CD4-positive, alpha-beta T cell treated with Interleukin-6 for 4 hours (primary cell): ENCODE measurements around the gene FGD5.
"Not testable (repeated sequence)": the region's sequence is repeated elsewhere in the genome, so short reads cannot be mapped to it uniquely, and the experiment has no call there.

Experiments
- DNase-seq: peaks from one replicate; pipeline ENCODE4 v3.0.0-alpha.2; 2020; ENCODE audit warnings: mixed read lengths

Gene FGD5

DNA sequence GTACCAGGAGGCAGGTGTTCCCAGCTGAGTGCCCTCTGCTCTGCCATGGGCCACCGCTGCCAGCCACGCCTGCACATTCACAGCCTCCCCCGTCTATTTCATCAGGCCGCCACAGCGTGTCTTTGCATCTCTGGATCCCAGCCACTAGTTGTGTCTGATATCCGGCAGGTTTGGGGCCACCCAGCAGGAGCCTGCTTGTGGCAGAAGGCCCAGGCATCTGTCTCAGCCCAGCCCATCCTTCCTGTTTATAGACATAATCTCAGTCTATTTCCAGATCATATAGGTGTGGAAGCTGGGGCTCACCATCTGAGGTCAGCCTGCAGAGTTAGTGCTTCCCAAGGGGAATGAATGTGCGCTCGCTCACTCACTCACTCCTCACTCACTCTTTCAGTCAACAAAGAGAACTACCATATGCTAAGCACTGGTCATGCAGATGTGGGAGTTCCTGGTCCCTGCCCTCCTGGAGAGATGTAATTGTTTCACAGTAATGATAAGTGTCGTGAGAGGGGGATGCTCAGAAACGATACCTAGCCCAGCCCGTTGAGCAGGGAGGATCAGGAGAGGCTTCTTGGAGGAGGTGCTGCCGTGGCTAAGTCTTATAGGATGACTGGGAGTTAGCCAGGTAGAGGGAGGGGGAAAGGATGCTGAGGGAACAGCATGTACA lies 60.6 kb downstream of the FGD5 start:
- DNase-seq = peak; percentile 70

DNA sequence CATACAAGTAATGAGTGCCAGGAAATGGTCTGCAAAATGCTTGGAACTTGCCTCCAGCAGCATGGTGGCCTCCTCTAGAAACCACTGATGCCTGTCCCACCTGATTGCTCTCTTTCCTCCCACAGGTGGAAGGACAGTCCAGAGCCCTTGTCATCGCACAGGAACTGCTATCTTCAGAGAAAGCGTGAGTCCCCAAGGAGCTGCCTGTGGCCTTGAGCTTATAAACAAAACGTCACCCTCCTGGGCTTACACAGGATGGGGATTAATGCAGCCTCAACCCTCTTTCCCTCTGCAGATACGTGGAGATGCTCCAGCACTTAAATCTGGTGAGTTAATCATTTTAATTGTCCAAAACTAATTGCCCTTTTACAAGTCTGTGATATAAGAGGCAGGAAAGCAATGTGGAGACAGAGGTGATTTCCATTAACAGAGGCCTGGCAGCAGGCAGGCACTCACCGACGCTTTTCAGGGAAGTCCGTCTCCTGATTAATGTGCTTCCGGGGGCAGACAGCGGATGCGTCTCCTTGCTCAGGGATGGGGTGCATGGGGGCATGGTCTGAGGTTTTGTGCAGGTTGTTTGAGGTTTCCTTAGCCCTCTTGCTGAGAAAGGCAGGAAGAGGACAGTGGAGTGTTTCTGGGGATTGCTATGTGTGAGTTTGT lies 61.8 kb downstream of the FGD5 start:
- DNase-seq = peak; percentile 20

DNA sequence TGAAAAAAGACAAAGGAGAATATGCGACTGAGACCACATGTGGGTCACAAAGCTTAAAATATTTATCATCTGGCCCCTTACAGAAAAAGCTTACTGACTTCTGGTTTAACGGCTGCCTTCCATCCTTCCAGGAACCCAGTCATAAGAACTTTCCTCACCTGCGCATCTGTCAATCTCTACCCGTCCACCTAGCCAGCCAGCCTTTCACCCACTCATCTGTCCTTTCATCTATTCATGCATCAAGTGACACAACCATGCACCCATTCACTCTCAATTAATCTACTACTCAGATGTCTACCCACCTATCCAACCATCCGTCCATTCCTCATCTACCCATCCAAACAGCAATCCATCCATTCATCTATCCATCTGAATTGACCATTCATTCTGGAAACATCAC lies 64.5 kb downstream of the FGD5 start:
- DNase-seq = no peak

DNA sequence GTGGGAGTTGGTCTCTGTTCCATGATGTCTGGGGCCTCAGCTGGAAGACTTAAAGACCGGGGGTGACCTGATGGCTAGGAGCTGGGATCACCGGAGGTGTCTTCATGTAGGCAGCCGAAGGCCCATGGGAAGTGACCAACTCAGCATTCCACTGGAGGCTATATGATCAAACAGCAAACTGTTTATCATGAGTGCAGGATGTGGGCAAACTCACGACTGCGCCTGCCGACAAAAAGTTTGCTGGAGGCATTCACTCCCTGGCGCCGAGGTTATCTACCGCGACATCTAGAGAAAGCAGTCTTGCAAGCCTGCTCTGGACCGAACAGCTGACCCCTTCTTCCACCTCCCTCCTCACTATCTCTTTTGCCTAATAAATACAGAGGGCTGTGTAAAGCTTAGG lies 65.9 kb downstream of the FGD5 start:
- DNase-seq = peak; percentile 68

DNA sequence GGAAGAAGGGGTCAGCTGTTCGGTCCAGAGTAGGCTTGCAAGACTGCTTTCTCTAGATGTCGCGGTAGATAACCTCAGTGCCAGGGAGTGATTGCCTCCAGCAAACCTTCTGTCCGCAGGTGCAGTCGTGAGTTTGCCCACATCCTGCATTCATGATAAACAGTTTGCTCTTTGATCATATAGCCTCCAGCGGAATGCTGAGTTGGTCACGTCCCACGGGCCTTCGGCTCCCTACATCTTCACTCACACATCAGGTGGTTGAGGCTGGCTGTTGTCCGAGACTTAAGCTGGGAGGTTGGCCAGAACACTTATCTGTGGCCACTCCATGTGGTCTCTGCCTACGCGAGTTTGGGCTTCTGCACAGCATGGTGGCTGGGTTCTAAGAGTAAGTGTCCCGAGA lies 66.5 kb downstream of the FGD5 start:
- DNase-seq = peak; percentile 58

DNA sequence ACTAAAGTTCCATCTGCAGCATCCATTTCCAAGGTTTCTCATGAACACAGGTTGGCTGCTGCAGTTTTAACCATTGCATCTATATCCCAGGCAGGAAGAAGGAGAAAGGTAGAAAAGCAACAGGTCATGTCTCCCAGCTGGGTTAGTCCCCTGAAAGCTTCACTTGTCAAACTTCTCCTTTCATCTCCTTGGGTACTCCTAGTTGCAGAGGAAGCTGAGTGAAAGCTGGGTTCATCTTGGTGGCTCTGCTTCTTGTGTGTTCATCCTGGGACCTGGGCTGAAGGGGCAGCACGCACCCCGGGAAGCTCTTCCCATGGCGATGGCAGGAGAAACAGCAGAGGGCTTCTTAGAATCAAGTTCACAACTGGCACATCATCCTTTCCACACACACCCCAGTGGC lies 67.3 kb downstream of the FGD5 start:
- DNase-seq = no peak

DNA sequence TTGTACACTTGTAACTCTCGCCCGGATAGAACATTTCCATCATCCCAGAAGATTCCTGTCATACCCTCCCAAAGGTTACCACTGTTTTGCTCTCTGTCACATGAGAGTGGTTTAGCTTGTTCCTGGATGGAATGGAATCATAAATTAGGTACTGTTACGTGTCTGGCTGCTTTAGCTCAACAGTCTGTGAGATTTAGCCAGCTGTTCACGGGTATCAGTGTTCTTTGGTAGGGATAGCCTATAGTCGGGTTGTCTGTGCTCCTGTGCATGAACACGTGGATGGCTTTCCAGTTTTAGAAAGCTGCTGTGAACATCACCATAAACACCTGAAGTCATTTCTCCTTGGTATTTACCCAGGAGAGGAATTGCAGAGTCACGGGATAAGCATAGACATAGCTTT lies 70.4 kb downstream of the FGD5 start:
- DNase-seq = no peak

DNA sequence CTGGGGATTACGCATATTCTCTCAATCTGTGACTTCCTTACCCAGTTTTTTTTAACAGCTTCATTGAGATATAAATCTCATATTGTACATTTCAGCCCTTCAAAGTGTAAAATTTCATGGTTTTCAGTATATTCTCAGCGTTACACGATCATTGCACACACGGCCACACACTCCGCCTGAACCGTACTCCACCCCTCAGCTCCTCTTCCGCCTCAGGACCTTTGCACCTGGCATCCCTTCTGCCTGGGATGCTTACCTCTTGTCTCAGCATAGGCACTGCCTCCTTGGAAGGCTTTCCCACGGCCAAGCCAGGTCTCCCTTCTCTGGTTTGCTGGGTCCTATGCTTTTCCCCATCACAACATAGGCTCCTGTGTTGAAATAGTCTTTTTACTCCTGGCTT lies 71.2 kb downstream of the FGD5 start:
- no peak for DNase-seq

DNA sequence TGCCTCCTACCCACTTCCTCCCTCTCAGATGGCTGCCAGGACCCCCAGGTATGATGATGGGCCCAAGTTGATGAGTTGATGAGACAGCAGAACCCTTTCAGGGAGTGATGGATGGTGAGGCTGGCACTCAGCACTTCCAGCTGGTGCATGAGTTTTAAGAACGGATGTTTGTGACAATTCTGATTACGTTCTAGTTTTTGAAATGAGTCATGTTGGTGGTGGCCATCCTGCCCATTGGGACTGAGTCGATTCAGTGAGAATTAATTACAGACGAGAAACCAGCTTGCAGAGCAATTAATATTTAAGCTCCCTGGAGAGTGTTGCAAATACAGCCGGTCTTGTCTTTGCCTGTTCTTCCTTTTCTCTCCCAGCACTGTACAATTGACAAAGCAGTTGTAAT lies 71.7 kb downstream of the FGD5 start:
- peak; percentile 30 for DNase-seq

DNA sequence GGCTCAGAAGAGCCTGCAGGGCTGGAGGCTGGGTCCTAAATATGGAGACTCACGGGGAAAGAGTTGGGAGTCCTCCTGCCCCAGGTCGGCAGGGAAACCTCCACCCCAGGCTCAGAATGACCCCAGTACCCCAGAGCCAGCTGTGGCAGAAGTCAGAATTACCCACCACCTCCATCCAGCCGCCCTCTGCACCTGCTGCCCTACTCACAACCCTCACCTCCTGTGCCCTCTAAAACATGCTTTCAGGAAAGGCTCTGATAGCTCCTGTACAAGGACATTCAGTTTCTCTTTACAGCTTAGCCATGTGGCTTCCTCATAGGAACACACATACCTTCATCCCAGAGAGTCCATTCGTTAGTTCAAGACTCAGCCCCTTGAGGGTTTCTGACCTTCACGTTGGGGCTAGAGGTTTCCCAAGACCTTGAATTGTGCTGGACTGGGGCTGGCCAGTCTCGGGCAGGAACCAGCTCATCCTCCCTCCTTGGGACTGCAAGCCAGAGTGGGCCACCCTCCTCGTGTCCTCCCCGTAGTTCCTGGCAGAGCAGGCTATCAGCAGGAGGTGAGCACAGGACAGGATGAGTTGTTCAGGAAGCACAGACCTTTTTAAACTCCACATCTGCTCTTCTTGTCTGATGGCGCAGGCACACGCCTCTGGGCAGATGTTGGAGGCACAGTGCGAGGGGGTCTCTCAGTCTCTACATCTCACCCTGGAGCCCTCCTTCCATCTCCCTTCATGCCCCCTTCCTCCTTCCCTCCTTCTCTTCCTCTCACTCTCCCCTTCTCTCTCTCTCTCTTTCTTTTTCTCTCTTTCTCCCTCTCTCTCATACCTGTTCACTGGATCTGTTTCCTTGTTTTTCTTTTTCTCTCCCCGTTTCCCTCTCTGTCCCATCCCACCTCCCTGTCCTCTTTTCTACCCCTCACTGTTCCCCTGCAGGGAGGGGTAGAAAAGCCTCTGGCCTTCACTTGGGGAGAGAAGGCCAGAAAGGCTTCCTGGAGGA lies 72.7 kb downstream of the FGD5 start:
- no peak for DNase-seq

DNA sequence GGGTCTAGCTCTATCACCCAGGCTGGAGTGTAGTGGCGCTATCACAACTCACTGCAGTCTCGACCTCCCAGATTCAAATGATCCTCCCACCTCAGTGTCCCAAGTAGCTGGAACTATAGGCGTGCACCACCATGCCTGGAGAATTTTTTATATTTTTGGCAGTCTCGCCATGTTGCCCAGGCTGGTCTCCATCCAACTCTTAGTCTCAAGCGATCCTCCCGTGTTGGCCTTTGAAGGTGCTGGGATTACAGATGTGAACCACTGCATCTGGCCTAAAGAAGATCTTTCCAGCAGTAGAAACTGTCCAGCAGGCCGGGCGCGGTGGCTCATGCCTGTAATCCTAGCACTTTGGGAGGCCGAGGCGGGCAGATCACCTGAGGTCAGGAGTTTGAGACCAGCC lies 73.5 kb downstream of the FGD5 start:
- no peak for DNase-seq

DNA sequence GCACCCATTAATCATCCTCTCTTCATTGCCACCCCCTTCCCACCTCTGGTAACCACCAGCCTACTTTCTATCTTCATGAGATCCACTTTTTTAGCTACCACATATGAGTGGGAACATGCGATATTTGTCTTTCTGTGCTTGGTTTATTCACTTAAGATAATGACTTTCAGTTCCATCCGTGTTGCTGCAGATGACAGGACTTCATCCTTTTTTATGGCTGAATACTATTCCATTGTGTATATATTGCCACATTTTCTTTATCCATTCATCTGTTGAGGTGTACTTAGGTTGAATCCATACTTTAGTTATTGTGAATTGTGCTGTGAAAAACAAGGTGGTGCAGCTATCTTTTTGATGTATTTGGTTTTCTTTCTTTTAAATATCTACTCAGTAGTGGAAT lies 75.3 kb downstream of the FGD5 start:
- no peak for DNase-seq

DNA sequence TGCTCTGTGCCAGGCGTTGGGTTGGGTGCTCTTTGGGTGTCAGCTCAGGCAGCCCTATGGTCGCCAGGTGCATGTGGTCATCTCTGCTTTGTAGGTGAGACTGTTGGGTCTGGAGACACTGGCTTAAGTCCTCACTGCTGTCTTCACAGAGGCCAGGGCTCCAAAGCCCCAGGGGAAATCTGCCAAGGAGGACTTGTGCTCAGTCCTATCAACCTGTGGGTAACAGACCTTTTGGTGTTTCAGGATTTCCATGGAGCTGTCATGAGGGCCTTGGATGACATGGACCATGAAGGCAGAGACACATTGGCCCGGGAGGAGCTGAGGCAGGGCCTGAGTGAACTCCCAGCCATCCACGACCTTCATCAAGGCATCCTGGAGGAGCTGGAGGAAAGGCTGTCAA lies 78.5 kb downstream of the FGD5 start:
- DNase-seq = no peak

DNA sequence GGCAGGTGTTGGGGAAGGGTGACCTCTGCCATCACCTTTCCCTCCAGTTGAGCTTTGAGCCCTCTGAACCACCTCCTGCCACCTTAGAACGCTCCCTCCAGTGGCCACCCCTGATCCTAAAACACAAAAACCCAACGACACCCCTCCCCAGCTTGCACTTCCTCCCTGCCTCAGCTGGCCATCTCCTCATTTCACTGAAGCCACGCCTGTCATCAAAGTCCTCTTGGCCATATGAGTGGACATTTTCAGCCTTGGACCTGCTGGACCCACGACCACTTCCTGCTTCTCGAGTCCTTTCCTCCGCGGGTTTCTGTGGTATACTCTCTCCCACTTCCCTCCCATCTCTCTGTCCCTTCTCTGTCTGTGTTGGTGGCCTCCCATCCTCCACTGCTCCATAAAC lies 80.2 kb downstream of the FGD5 start:
- DNase-seq = no peak

DNA sequence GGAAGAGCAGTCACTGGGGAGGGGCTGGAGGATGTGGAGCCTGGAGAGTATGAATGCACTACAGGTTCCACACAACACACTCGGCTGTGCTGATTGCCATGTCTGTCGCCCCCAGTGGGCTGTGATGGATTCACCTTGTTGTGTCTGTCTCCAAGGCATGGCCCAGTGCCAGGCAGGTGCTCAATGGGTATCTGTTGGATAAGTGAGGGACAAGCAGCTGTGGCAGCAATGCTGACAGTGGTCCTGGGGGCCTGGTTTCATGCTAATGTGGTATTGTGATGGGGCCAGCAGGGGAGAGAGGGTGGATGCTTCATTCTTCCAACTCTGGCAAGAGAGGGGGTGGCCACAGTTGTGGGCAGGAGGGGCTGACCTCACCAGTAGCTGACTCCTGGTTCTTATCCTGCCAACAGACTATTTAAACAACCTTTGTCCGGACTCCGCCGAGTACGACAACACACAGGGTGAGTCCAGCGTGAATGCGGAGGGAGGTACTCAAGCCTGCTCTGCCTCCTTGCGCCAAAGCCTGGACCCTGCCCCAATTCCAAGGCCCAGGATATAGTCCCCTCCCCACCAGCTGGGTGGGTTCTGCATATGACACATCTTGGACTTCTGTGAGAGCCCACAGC lies 81.3 kb downstream of the FGD5 start:
- DNase-seq = no peak

DNA sequence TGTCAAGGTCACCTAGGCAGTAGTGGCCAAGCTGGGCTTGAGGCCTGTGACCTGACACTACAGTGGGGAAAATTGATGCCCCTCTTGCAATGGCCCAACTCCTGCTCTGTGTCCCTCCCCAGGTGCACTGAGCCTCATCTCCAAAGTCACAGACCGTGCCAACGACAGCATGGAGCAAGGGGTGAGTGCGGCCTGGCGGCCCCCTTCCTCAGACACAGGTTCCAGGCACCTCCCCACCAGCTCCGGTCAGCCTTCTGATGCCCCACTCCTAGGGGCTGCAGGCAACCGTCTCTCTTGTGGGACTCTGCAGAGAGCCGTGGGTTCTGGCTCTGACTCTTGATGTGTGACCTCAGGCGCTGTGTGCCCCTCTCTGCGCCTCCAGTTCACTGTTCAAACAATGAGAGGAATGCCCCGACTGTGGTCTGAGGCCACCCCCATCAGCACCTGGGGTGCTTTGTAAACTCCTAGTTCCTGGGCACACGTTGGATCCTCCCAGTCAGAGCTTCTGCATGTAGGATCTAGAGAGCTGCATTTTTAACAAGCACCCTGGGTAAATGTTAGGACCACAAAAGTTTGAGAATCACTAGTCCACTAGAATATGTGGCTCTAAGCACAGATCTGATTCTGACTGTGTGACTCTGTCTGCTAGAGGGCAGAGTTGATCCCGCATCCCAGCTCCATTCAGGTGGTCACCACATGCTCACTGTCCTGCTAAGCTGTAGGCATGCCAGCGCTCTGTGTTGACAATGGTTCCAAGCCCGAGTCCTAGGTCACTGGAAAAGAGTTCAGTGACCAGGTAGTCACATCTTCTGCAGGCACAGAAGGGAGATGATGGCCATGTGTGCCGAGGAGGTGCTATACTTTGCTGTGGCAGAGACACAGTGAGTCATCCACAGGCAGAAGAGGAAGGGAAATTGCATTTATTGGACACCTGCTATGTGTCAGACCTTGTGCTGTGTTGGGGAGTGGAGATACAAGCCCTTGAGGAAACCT lies 82.4 kb downstream of the FGD5 start:
- DNase-seq = no peak

DNA sequence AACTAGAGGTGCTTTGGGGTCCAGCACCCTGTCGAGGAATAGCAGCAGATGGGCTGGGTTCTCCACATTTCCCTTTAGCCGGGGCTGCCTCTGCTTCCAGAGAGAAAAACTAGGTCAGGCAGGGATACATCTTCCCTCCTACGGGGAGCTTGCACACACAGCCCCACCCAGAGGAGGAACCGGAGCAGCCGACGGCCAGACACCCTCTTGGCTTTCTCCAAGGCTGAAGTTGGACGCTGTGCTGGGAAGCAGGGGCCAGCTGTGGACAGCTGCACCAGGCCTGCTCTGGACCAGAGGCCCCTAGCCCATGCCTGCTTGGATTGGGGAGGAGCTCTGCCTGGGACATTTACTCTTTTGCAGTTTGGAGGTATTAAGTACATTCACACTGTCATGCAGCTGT lies 84.0 kb downstream of the FGD5 start:
- DNase-seq = no peak

DNA sequence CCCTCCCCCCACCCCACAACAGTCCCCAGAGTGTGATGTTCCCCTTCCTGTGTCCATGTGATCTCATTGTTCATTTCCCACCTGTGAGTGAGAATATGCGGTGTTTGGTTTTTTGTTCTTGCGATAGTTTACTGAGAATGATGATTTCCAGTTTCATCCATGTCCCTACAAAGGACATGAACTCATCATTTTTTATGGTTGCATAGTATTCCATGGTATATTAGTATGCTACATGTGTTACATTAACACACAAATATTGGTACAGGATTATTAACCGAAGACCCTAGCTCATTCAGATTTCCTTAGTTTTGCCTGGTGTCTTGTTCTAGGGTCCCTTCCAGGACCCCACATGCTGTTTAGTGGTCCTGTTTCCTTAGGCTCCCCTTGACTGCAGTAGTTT lies 84.7 kb downstream of the FGD5 start:
- DNase-seq = not testable (repeated sequence)

DNA sequence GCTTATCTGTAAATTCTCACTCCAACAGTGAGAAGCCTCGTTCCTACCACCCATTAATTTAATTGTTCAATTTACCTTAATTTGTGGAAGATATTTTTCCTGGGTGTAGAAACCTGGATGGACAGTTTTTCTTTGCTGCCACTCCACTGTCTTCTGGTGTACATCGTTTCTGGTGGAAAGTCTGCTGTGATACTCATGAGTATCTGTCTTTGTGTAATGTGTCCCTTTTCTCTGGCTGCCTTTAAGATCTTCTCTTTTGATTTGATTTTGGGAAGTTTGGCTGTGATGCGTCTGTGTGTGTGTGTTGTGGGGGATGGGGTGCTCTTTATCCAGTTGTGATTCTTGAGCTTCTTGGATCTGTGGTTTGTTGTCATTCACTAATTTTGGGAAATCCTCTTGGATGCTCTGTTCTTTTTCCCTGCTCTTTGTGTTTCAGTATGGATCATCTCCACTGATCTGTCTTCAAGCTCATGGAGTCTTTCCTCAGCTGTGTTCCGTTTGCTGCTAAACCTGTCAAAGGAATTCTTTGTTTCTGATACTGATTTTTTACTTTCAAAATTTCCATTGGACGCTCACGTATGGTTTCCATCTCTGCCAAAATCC lies 86.4 kb downstream of the FGD5 start:
- no peak for DNase-seq

DNA sequence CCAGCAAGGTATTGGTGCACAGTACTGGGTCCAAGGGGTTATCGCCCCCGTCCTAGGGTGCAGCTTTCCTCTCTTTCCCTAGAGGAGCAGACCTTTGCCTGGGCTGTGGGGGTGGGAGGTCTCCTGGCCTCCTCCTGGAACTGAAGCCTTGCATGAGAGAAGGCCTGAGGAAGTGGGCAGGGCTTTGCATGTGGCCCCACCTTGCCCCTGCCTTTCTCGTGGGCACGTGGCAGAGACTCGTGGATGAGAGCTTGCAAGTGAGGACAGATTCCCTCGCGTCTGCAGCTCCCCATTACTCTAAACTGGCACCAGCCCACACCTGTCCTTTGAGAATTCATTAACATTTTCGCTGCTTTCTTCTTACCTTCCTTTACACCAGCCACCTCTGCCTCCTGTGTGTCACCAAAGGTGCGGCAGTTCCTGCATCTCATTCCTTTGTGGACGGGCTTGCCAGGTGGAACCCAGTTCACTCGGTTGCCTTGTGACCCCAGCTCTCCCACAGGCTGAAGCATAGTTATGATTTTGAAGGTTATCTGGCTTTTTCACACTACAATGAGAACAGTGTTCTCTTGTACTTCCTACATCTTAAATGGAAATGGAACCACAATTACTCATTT lies 87.7 kb downstream of the FGD5 start:
- DNase-seq = no peak
